Measurements from ENCODE around the gene ARL6IP4.

The ARL6IP4 gene

DNA sequence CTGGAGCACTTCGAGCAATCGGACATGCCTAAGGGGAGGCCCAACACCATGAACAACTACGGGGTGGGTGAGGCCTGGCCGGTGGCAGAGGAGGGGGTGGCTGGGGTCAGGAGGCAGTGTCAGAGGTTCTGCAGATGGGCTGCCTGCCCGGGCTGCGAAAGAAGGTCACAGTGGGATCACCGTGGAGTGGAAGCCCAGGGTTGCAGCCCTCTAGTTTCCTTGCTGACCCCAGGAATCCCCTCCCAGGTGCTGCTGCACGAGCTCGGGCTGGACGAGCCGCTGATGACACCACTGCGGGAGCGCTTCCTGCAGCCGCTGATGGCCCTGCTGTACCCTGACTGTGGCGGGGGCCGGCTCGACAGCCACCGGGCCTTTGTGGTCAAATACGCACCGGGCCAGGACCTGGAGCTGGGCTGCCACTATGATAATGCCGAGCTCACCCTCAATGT is 1.9 kb upstream of the ARL6IP4 start:
- H3K9me3 ChIP-seq (ENCODE audit: severe bottlenecking): no peaks in the 10 kb centered on the region
- H3K4me3 ChIP-seq (ENCODE audit: low read depth, low read length): no peak overlapping the region
- TF ChIP-seq, protein P1, sequence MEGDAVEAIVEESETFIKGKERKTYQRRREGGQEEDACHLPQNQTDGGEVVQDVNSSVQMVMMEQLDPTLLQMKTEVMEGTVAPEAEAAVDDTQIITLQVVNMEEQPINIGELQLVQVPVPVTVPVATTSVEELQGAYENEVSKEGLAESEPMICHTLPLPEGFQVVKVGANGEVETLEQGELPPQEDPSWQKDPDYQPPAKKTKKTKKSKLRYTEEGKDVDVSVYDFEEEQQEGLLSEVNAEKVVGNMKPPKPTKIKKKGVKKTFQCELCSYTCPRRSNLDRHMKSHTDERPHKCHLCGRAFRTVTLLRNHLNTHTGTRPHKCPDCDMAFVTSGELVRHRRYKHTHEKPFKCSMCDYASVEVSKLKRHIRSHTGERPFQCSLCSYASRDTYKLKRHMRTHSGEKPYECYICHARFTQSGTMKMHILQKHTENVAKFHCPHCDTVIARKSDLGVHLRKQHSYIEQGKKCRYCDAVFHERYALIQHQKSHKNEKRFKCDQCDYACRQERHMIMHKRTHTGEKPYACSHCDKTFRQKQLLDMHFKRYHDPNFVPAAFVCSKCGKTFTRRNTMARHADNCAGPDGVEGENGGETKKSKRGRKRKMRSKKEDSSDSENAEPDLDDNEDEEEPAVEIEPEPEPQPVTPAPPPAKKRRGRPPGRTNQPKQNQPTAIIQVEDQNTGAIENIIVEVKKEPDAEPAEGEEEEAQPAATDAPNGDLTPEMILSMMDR (IDR thresholded peaks at IDR 0.05; ENCODE audit: low read depth, low read length): no peak
- DNase-seq: no peak
- no peak overlapping the region for H3K27ac ChIP-seq
- H3K36me3 ChIP-seq: peaks cover 28% of the 10 kb centered on the region
- no peaks in the 10 kb centered on the region for H3K27me3 ChIP-seq (ENCODE audit: insufficient read depth, low read depth, severe bottlenecking)

DNA sequence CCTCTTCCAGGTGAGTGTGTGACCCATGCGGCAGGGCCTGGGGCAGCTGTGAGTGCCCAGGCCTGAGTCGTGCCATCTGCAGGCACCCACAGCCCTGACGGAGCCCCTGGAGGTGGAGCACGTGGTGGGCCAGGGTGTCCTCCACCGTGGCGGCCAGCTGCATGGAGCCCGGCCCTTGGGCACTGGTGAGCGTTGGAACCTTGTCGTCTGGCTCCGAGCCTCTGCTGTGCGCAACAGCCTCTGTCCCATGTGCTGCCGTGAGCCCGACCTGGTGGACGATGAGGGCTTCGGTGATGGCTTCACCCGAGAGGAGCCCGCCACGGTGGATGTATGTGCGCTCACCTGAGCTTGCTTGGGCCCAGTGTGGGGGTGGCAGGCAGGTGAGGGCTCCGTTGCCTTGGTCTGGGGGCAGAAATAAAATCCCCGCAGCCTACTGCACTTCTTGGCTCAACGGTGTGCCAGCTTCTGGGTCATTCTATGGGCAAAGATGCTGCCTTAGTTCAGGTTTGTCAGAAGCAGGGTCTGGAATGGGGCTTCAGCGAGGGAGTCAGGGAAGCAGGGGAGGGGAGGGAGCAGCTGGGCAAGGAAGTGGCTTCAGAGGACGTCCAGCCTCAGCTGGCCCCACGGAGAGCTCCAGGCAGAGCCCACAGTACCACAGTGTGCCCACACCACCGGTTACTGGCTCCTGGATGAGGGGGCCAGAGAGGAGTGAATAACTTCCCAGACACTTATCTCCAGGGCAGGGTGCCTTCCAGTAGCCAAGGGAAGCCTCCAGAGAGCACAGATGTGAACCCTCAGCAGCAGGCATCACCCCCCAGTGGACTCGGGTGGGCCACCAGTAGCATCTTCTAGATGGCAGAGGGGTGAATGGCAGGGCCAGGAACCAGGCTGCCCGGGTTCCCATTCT is 1.2 kb upstream of the ARL6IP4 start:
- Histone ChIP-seq H3K4me3 (ENCODE audit: low read depth, low read length) (peak overlapping the region; percentile 48), H3K27ac (no peak overlapping the region), H3K36me3 (peaks cover 28% of the 10 kb centered on the region), H3K9me3 (ENCODE audit: severe bottlenecking) (no peaks in the 10 kb centered on the region), H3K27me3 (ENCODE audit: insufficient read depth, low read depth, severe bottlenecking) (no peaks in the 10 kb centered on the region)
- TF ChIP-seq, protein P1 (IDR thresholded peaks at IDR 0.05; ENCODE audit: low read depth, low read length): no peak
- DNase-seq: no peak

DNA sequence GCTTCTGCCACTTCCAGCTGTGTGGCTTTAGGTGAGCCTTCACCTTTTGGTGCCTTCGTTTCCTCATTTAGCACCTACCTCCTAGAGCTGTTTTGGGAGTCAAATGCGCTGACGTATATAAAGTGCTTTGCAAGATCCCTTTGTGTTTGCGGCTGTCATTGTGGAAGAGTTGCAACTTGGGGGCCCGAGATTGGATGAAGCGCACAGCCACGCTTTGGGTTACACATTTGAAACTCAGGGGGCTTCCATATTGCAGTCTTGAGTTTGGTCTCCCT is 636 bp upstream of the ARL6IP4 start:
- no peak for DNase-seq
- TF ChIP-seq, protein P1 (IDR thresholded peaks at IDR 0.05; ENCODE audit: low read depth, low read length): no peak
- no peaks in the 10 kb centered on the region for H3K27me3 ChIP-seq (ENCODE audit: insufficient read depth, low read depth, severe bottlenecking)
- H3K4me3 ChIP-seq (ENCODE audit: low read depth, low read length): peak overlapping the region; percentile 48
- no peaks in the 10 kb centered on the region for H3K9me3 ChIP-seq (ENCODE audit: severe bottlenecking)
- peak overlapping the region; percentile 74 for H3K27ac ChIP-seq
- peaks cover 28% of the 10 kb centered on the region for H3K36me3 ChIP-seq

DNA sequence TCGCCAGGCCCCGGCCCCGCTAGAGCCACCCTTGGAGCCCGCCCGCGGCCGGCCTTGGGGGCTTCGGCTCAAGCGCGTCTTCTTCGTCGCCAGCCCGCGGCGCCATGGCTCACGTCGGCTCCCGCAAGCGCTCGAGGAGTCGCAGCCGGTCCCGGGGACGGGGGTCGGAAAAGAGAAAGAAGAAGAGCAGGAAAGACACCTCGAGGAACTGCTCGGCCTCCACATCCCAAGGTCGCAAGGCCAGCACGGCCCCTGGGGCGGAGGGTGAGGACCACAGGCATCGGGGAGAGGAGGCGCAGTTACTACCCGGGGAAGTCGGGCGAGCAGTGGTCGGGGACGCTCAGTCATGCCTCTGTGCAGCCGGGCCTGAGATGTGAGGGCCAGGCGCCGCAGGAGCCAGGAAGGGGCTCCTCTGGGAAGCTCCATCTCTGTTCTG is 573 bp downstream of the ARL6IP4 start:
- H3K9me3 ChIP-seq (ENCODE audit: severe bottlenecking): no peaks in the 10 kb centered on the region
- DNase-seq: no peak
- peaks cover 28% of the 10 kb centered on the region for H3K36me3 ChIP-seq
- peak overlapping the region; percentile 48 for H3K4me3 ChIP-seq (ENCODE audit: low read depth, low read length)
- TF ChIP-seq, protein P1 (IDR thresholded peaks at IDR 0.05; ENCODE audit: low read depth, low read length): peak; percentile 8; the same call in 1 of the 2 replicates
- peak overlapping the region; percentile 74 for H3K27ac ChIP-seq
- no peaks in the 10 kb centered on the region for H3K27me3 ChIP-seq (ENCODE audit: insufficient read depth, low read depth, severe bottlenecking)

DNA sequence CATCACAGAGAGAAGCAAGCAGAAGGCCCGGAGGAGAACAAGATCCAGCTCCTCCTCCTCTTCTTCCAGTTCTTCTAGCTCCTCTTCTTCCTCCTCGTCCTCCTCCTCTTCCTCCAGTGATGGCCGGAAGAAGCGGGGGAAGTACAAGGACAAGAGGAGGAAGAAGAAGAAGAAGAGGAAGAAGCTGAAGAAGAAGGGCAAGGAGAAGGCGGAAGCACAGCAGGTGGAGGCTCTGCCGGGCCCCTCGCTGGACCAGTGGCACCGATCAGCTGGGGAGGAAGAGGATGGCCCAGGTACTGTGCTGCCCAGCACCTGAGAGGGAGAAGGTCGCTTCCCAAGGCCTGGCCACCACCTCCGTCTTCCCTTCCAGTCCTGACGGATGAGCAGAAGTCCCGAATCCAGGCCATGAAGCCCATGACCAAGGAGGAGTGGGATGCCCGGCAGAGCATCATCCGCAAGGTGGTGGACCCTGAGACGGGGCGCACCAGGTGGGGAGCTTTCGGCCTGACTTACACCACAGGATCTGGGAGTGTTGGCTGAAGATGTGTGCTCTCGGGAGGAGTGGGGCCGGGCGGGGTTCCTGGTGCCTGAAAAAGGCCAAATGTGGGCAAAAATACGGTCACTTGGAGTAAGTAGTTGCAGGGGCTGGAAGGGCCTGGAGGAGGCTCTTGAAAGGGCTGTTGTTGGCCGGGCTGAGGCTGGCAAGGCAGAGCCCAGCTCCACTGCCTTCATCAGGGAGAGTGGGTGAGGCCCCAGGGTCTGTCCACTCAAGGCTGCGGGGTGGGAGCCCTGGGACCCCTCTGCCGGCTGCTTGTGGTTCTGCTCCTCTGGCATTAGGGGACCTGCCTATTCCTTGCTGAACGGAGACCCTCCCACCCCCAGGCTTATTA is 1.4 kb downstream of the ARL6IP4 start:
- peaks cover 31% of the 10 kb centered on the region for H3K36me3 ChIP-seq

More for the DNA sequence above, 1.4 kb downstream of the ARL6IP4 start:
- TF ChIP-seq, protein P1 (IDR thresholded peaks at IDR 0.05; ENCODE audit: low read depth, low read length): no peak
- H3K27me3 ChIP-seq (ENCODE audit: insufficient read depth, low read depth, severe bottlenecking): no peaks in the 10 kb centered on the region
- H3K4me3 ChIP-seq (ENCODE audit: low read depth, low read length): peak overlapping the region; percentile 48
- no peaks in the 10 kb centered on the region for H3K9me3 ChIP-seq (ENCODE audit: severe bottlenecking)
- H3K27ac ChIP-seq: no peak overlapping the region
- DNase-seq: no peak
